HCT116 (cell line): ENCODE measurements around the gene SERPINI1.

ENCODE experiments used
- CTCF ChIP-seq, 3 experiments: fragments of 200-600 bp in 1 of 3; sonication (generic) in 1 of 3; IDR thresholded peaks in 2 of 3; conservative IDR thresholded peaks in 1 of 3; 2 replicates each; pipeline ENCODE4 v1.5.1; 2012 to 2017; ENCODE audit warnings: low read depth in 2 of 3, low read length in 2 of 3, antibody characterized with exemption in 1 of 3, borderline replicate concordance in 1 of 3, control low read depth in 1 of 3, mild to moderate bottlenecking in 1 of 3, mixed read lengths in 1 of 3, mixed run types in 1 of 3, moderate library complexity in 1 of 3; ENCODE audit not compliant: insufficient read depth in 1 of 3
- EZH2 ChIP-seq: fragments of 200-600 bp; sonication (generic); IDR thresholded peaks from 2 replicates; pipeline ENCODE4 v1.6.1; 2017; ENCODE audit warnings: antibody characterized with exemption, mixed run types
- POLR2A ChIP-seq: IDR thresholded peaks from 2 replicates; pipeline ENCODE4 v1.7.0; 2011; ENCODE audit warnings: borderline replicate concordance; ENCODE audit not compliant: insufficient read depth, insufficient read length; ENCODE audit errors: extremely low read depth
- POLR2AphosphoS5 ChIP-seq: IDR thresholded peaks from 2 replicates; pipeline ENCODE4 v1.6.1; 2011; ENCODE audit warnings: mild to moderate bottlenecking, low read depth, low read length, moderate library complexity
- SIN3A ChIP-seq: IDR thresholded peaks from 2 replicates; pipeline ENCODE4 v1.6.1; 2012; ENCODE audit warnings: low read depth
- TCF7L2 ChIP-seq: IDR thresholded peaks from 2 replicates; pipeline ENCODE4 v1.7.0; 2011; ENCODE audit warnings: borderline replicate concordance, inconsistent platforms; ENCODE audit not compliant: insufficient read depth, insufficient read length; ENCODE audit errors: extremely low read depth
- YY1 ChIP-seq: IDR thresholded peaks from 2 replicates; pipeline ENCODE4 v1.6.1; 2011; ENCODE audit warnings: low read length, low read depth, moderate library complexity, mild to moderate bottlenecking; ENCODE audit not compliant: insufficient replicate concordance; ENCODE audit errors: extremely low read depth
- ZFX ChIP-seq: fragments of 450-650 bp; IDR thresholded peaks from 2 replicates; pipeline ENCODE4 v1.6.1; 2017
- TF ChIP-seq, protein P1 (sequence below): IDR thresholded peaks from 2 replicates; pipeline ENCODE4 v1.6.1; 2011; ENCODE audit warnings: mild to moderate bottlenecking, low read length, moderate library complexity; ENCODE audit not compliant: insufficient replicate concordance; ENCODE audit errors: extremely low read depth
- TF ChIP-seq, protein P2 (sequence below): IDR thresholded peaks from 2 replicates; pipeline ENCODE4 v1.6.1; 2012; ENCODE audit warnings: low read depth

DNA sequence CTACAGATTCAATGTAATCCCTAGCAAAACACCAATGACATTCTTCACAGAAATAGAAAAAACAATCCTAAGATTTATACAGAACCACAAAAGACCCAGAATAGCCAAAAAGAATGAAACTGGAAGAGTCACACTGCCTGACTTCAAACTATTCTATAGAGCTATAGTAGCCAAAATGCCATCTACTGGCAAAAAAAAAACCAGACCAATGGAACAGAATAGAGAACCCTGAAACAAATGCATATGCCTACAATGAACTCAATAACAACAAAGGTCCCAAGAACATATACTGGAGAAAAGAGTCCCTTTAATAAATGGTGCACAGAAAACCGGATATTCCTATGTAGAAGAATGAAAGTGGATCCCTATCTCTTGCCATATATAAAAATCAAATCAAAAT is 20.6 kb upstream of the SERPINI1 start:
- TF ChIP-seq SIN3A (no peak), CTCF (IDR thresholded peaks at IDR 0.05 in 2 of 3, conservative IDR thresholded peaks at IDR 0.05 in 1 of 3; ENCODE audit: borderline replicate concordance in 1 of 3, insufficient read depth in 1 of 3, low read depth in 2 of 3, low read length in 2 of 3) (no peak), ZFX (no peak), POLR2AphosphoS5 (no peak), YY1 (no peak), POLR2A (no peak), EZH2 (no peak), TCF7L2 (no peak)
- TF ChIP-seq, protein P1, sequence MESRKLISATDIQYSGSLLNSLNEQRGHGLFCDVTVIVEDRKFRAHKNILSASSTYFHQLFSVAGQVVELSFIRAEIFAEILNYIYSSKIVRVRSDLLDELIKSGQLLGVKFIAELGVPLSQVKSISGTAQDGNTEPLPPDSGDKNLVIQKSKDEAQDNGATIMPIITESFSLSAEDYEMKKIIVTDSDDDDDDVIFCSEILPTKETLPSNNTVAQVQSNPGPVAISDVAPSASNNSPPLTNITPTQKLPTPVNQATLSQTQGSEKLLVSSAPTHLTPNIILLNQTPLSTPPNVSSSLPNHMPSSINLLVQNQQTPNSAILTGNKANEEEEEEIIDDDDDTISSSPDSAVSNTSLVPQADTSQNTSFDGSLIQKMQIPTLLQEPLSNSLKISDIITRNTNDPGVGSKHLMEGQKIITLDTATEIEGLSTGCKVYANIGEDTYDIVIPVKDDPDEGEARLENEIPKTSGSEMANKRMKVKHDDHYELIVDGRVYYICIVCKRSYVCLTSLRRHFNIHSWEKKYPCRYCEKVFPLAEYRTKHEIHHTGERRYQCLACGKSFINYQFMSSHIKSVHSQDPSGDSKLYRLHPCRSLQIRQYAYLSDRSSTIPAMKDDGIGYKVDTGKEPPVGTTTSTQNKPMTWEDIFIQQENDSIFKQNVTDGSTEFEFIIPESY: no peak
- TF ChIP-seq, protein P2, sequence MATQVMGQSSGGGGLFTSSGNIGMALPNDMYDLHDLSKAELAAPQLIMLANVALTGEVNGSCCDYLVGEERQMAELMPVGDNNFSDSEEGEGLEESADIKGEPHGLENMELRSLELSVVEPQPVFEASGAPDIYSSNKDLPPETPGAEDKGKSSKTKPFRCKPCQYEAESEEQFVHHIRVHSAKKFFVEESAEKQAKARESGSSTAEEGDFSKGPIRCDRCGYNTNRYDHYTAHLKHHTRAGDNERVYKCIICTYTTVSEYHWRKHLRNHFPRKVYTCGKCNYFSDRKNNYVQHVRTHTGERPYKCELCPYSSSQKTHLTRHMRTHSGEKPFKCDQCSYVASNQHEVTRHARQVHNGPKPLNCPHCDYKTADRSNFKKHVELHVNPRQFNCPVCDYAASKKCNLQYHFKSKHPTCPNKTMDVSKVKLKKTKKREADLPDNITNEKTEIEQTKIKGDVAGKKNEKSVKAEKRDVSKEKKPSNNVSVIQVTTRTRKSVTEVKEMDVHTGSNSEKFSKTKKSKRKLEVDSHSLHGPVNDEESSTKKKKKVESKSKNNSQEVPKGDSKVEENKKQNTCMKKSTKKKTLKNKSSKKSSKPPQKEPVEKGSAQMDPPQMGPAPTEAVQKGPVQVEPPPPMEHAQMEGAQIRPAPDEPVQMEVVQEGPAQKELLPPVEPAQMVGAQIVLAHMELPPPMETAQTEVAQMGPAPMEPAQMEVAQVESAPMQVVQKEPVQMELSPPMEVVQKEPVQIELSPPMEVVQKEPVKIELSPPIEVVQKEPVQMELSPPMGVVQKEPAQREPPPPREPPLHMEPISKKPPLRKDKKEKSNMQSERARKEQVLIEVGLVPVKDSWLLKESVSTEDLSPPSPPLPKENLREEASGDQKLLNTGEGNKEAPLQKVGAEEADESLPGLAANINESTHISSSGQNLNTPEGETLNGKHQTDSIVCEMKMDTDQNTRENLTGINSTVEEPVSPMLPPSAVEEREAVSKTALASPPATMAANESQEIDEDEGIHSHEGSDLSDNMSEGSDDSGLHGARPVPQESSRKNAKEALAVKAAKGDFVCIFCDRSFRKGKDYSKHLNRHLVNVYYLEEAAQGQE: no peak
